K562 (cell line): ENCODE measurements around the gene RALB. TPM values are rescaled to one million over a fixed set of nuclear protein-coding genes. Genes with fewer than 3 reads are reported as not detected.
A peak's percentile ranks its signal among the peaks of the same experiment; 100 is the strongest.

Experiments
- CHCHD3 ChIP-seq: fragments of 250-450 bp; sonication (Bioruptor Pico); IDR thresholded peaks from 2 replicates; pipeline ENCODE4 v2.1.2; 2022; ENCODE audit warnings: mild to moderate bottlenecking
- CREBBP ChIP-seq: IDR thresholded peaks from one replicate; pipeline ENCODE4 v1.6.1; 2012; ENCODE audit warnings: low read depth, mild to moderate bottlenecking, control low read depth, inconsistent platforms, low read length
- HMGN3 ChIP-seq: IDR thresholded peaks from 2 replicates; pipeline ENCODE4 v1.6.1; 2011; ENCODE audit warnings: borderline replicate concordance, low read depth, mild to moderate bottlenecking, mixed read lengths, low read length; ENCODE audit not compliant: insufficient read length; ENCODE audit errors: extremely low read depth
- NUFIP1 ChIP-seq: fragments of 450-650 bp; IDR thresholded peaks from 2 replicates; pipeline ENCODE4 v1.6.1; 2018; ENCODE audit not compliant: partially characterized antibody
- PHF20 ChIP-seq: fragments of 450-650 bp; IDR thresholded peaks from 2 replicates; pipeline ENCODE4 v1.6.1; 2018; ENCODE audit not compliant: partially characterized antibody
- SAFB ChIP-seq: fragments of 200-400 bp; formaldehyde crosslinking; IDR thresholded peaks from 2 replicates; pipeline ENCODE4 v1.6.1; 2017; ENCODE audit warnings: low read depth, low read length, borderline replicate concordance
- SETDB1 ChIP-seq: IDR thresholded peaks from one replicate; pipeline ENCODE4 v1.6.1; 2012; ENCODE audit warnings: low read length, control low read depth, inconsistent platforms
- SMARCE1 ChIP-seq: fragments of 450-650 bp; IDR thresholded peaks from 2 replicates; pipeline ENCODE4 v1.7.1; 2016; ENCODE audit warnings: mild to moderate bottlenecking
- TAF15 ChIP-seq: fragments of 200-400 bp; formaldehyde crosslinking; IDR thresholded peaks from 2 replicates; pipeline ENCODE4 v1.6.1; 2017; ENCODE audit warnings: mild to moderate bottlenecking, low read depth, low read length, moderate library complexity
- TAL1 ChIP-seq: fragments of 450-650 bp; IDR thresholded peaks from 2 replicates; pipeline ENCODE4 v1.6.1; 2016; ENCODE audit warnings: mild to moderate bottlenecking
- ZFP36 ChIP-seq: fragments of 150-350 bp; IDR thresholded peaks from 2 replicates; pipeline ENCODE4 v1.6.1; 2018; ENCODE audit warnings: low read length, low read depth; ENCODE audit not compliant: partially characterized antibody
- ZKSCAN1 ChIP-seq: fragments of 150-350 bp; IDR thresholded peaks from 2 replicates; pipeline ENCODE4 v1.6.1; 2016; ENCODE audit warnings: low read depth, low read length
- ZNF318 ChIP-seq, 2 experiments: fragments of 450-650 bp; IDR thresholded peaks; 2 replicates each; pipeline ENCODE4 v1.6.1; 2016; ENCODE audit warnings: mild to moderate bottlenecking in 2 of 2, borderline replicate concordance in 1 of 2, low read depth in 1 of 2, moderate library complexity in 1 of 2
- polyA plus RNA-seq, 8 experiments: library from polyadenylated mRNA; depleted of rRNA in 4 of 8; stranded (reverse) in 5 of 8; unstranded in 3 of 8; fragments of >200 nt; fragmentation: Nextera tagmentation in 2 of 8; fragmentation: Illumina TruSeq in 1 of 8; extraction: Ambion mirVana in 2 of 8; extraction: Trizol in 1 of 8; gene quantifications; 2 replicates each; pipeline versions ENCODE4 v1.2.1 to v1.2.3, GENCODE V29; 2011 to 2014; ENCODE audit warnings: inconsistent platforms in 1 of 8, missing spikeins in 1 of 8
- total RNA-seq, 7 experiments: library from RNA; depleted of rRNA in 6 of 7; stranded (reverse); fragments of >200 nt in 6 of 7; fragmentation: Illumina TruSeq in 2 of 7; extraction: Trizol in 2 of 7; gene quantifications; 2 replicates each; pipeline versions ENCODE4 v1.2.1 to v1.2.3, GENCODE V29; 2011 to 2021; ENCODE audit warnings: low replicate concordance in 1 of 7
- TF ChIP-seq, protein P1 (sequence below): sonication (generic); formaldehyde crosslinking; IDR thresholded peaks from 2 replicates; pipeline ENCODE4 v1.8.1; 2022; ENCODE audit warnings: missing genetic modification reagents
- TF ChIP-seq, protein P2 (sequence below): fragments of 450-650 bp; IDR thresholded peaks from 2 replicates; pipeline ENCODE4 v1.7.1; 2018; ENCODE audit warnings: mild to moderate bottlenecking, low read depth; ENCODE audit not compliant: partially characterized antibody

RALB gene
- total and polyA plus RNA-seq, 9 of the 15 experiments (the other 6 are each of a cell fraction or from before 2014, with no cell fraction given), result 14.8 to 65.6 (median 38.4) TPM

DNA sequence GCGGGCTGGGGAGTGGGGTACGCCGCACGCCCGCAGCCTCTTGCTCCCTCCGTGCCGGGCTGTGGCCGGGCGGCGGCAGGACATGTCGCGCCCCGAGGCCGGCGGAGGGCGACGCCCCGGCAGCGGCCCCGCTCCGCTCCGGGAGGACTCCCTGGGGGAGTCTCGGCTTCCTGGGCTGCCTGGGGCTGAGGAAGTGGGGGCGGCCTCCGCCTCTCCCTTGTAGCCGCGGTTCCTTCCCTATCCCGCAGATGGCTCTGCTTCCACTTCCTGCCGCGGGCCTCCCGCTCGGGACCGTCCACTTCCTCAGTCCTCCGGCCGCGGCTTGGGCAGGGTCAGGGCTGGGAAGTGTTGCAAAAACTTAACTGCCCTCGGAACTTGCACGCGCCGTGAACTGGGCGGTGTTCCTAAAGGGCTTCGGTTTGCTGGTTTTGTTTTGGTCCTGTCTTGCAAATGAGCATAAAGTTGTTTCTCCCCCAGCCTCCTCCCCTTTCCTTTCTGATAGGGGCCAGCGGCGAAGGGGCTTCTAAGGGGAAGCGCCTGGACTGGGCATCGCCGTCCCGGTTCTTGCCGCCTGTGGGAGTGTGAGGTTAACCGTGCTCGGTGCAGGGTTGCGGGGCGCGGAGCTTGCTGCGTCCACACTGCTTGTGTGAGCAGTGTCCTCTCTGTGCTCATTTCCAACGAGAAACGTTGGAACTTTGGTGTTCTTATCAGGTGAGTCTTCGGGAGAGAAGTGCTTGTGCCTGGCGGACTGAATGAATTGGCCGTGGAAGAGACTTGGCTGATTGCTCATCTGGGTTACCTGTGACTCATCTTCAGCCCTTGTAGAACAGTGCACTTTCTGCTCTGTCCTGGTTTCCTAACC, 600 bp downstream of the RALB start (continued):
- no peak; a peak in 1 of 4 replicates for TF ChIP-seq ZNF318 (IDR thresholded peaks at IDR 0.05; ENCODE audit: borderline replicate concordance in 1 of 2, low read depth in 1 of 2)
- TF ChIP-seq SETDB1, result no peak
- no peak for TF ChIP-seq ZKSCAN1
- TF ChIP-seq, protein P1, sequence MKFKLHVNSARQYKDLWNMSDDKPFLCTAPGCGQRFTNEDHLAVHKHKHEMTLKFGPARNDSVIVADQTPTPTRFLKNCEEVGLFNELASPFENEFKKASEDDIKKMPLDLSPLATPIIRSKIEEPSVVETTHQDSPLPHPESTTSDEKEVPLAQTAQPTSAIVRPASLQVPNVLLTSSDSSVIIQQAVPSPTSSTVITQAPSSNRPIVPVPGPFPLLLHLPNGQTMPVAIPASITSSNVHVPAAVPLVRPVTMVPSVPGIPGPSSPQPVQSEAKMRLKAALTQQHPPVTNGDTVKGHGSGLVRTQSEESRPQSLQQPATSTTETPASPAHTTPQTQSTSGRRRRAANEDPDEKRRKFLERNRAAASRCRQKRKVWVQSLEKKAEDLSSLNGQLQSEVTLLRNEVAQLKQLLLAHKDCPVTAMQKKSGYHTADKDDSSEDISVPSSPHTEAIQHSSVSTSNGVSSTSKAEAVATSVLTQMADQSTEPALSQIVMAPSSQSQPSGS, result no peak
- no peak for TF ChIP-seq TAL1
- peak; percentile 25 for TF ChIP-seq ZFP36
- no peak for TF ChIP-seq TAF15
- TF ChIP-seq CREBBP, result no peak
- TF ChIP-seq SAFB, result no peak
- no peak for TF ChIP-seq SMARCE1
- TF ChIP-seq HMGN3, result peak; percentile 59
- no peak for TF ChIP-seq CHCHD3 (CRISPR knock-in tag)
- no peak for TF ChIP-seq NUFIP1
- peak; percentile 69 for TF ChIP-seq PHF20
- TF ChIP-seq, protein P2, sequence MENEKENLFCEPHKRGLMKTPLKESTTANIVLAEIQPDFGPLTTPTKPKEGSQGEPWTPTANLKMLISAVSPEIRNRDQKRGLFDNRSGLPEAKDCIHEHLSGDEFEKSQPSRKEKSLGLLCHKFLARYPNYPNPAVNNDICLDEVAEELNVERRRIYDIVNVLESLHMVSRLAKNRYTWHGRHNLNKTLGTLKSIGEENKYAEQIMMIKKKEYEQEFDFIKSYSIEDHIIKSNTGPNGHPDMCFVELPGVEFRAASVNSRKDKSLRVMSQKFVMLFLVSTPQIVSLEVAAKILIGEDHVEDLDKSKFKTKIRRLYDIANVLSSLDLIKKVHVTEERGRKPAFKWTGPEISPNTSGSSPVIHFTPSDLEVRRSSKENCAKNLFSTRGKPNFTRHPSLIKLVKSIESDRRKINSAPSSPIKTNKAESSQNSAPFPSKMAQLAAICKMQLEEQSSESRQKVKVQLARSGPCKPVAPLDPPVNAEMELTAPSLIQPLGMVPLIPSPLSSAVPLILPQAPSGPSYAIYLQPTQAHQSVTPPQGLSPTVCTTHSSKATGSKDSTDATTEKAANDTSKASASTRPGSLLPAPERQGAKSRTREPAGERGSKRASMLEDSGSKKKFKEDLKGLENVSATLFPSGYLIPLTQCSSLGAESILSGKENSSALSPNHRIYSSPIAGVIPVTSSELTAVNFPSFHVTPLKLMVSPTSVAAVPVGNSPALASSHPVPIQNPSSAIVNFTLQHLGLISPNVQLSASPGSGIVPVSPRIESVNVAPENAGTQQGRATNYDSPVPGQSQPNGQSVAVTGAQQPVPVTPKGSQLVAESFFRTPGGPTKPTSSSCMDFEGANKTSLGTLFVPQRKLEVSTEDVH, result peak; percentile 27
